Right lobe of liver (tissue), 4 donors: ENCODE data around the gene MAD2L1BP.

Experiments
- POLR2A ChIP-seq: fragments of 450-650 bp; IDR thresholded peaks from one replicate; pipeline ENCODE4 v1.6.1; 2017; ENCODE audit warnings: antibody characterized with exemption, mild to moderate bottlenecking
- TF ChIP-seq, protein P1 (sequence below), 4 donors: fragments of 200-600 bp in 3 of 4; fragments of 450-650 bp in 1 of 4; IDR thresholded peaks; one replicate each; pipeline versions ENCODE4 v1.5.1 to v1.8.0; 2016 to 2022; ENCODE audit warnings: antibody characterized with exemption in 4 of 4, mild to moderate bottlenecking in 2 of 4
- donor health status: DM: no; HTN: no; CAD: no.
- donor health status: DM: no; HTN: no; CAD: no.
- donor health status: DM: no; HTN: yes; CAD: no.

DNA sequence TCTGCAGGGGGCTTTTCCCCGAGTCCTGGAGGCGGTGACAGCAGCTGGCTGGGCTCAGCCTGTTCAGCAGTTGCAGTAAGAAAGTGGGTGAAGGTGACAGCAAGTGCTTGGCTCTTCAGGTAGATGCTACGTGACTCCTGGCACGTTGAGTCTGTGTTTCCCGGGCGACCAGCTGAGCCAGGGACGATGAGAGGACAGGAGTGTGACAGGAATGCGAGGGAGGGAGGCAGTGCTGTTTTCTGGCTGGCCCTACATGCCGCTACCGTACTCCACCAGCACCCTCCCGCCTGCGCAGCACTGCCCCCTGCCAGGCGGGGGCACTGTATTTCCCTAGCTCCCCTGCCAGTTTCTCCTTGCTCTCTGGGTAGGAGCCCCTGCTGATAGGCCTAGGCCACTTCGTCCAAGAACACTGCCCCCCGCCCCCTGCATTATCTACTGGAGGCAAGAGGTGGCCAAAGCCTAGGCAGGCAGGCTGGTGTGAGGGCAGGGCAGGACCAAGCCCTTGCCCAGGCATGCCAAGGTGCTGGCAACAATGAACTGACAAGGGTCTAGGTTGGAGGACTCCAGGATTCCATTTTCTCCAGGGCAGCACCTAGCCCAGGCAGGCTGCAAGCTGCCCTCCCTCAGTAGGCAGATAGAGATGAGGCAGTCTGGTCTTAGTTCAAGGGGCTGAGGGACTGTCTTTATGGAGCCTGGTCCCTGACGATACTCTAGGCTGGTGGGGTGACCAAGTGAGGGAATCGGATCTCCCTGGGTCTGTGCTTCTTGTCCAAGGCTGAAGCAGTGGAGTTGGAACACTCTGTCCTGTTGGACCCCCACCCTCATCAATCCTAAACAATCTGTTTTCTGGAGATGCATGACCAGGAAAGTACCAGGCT is 32.8 kb downstream of the MAD2L1BP start:
- TF ChIP-seq, protein P1, sequence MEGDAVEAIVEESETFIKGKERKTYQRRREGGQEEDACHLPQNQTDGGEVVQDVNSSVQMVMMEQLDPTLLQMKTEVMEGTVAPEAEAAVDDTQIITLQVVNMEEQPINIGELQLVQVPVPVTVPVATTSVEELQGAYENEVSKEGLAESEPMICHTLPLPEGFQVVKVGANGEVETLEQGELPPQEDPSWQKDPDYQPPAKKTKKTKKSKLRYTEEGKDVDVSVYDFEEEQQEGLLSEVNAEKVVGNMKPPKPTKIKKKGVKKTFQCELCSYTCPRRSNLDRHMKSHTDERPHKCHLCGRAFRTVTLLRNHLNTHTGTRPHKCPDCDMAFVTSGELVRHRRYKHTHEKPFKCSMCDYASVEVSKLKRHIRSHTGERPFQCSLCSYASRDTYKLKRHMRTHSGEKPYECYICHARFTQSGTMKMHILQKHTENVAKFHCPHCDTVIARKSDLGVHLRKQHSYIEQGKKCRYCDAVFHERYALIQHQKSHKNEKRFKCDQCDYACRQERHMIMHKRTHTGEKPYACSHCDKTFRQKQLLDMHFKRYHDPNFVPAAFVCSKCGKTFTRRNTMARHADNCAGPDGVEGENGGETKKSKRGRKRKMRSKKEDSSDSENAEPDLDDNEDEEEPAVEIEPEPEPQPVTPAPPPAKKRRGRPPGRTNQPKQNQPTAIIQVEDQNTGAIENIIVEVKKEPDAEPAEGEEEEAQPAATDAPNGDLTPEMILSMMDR (IDR thresholded peaks at IDR 0.05), result peak; percentile 23 to 54 (median 44)
- TF ChIP-seq POLR2A, result no peak
